Measurements from ENCODE around the gene INPP5A.

INPP5A gene

DNA sequence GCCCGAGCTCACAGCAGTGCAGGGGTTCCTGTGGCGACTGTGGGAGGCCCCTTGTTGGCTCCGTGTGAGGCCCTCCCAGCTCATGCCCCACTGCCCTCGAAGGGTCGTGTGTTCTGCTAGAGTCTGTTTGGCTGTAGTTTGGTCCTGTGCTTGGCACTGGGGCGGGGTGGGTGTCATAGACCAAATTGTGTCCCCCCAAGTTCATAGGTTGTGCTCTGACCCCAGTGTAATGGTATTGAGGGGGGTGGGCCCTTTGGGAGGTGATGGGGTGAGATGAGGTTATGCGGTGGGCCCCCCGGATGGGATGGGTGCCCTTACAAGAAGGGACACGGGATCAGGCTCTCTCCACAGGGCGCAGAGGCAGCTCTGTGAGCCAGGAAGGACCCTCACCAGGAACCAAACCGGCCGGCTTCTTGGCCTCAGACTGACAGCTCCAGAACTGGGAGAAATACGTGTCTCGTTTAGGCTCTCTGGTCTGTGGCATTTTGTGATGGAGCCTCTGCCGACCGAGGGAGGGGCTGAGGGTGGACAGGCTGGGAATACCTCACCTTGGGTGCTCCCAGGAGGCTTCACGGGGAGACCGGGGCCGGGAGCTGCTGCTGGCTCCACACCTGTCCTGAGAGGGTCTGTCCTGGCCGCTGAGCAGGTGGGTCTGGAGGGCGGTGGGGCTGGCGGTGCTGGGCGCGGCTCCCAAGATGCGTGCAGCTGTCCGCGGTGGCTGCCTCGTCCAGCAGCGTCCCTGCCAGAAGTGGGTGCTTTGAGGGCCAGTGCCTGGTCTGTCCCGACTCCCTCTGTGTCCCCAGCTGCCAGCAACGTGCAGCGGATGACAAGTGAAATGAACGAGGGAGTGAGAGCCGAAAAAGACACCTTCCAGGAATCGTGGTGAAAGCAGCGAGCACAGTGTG, 89.4 kb downstream of the INPP5A start:
- Histone ChIP-seq H3K27me3 (replicated peaks) (no peaks in the 10 kb centered on the region), H3K27ac (no peak overlapping the region), H3K4me3 (ENCODE audit: low read depth, low read length) (no peak overlapping the region), H3K36me3 (replicated peaks) (no peaks in the 10 kb centered on the region)
- in situ Hi-C loops (cut with HindIII; ENCODE audit: low pct_ligation_motif_present, low sequenced_read_pairs) = loop anchor here (10.0 kb wide), 1 partner anchor 162 kb away; no protein-coding TSS in a partner anchor
- TF ChIP-seq, protein P1, sequence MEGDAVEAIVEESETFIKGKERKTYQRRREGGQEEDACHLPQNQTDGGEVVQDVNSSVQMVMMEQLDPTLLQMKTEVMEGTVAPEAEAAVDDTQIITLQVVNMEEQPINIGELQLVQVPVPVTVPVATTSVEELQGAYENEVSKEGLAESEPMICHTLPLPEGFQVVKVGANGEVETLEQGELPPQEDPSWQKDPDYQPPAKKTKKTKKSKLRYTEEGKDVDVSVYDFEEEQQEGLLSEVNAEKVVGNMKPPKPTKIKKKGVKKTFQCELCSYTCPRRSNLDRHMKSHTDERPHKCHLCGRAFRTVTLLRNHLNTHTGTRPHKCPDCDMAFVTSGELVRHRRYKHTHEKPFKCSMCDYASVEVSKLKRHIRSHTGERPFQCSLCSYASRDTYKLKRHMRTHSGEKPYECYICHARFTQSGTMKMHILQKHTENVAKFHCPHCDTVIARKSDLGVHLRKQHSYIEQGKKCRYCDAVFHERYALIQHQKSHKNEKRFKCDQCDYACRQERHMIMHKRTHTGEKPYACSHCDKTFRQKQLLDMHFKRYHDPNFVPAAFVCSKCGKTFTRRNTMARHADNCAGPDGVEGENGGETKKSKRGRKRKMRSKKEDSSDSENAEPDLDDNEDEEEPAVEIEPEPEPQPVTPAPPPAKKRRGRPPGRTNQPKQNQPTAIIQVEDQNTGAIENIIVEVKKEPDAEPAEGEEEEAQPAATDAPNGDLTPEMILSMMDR (IDR thresholded peaks at IDR 0.05; ENCODE audit: low read depth, low read length, missing control alignments) = no peak
- DNase-seq = no peak

DNA sequence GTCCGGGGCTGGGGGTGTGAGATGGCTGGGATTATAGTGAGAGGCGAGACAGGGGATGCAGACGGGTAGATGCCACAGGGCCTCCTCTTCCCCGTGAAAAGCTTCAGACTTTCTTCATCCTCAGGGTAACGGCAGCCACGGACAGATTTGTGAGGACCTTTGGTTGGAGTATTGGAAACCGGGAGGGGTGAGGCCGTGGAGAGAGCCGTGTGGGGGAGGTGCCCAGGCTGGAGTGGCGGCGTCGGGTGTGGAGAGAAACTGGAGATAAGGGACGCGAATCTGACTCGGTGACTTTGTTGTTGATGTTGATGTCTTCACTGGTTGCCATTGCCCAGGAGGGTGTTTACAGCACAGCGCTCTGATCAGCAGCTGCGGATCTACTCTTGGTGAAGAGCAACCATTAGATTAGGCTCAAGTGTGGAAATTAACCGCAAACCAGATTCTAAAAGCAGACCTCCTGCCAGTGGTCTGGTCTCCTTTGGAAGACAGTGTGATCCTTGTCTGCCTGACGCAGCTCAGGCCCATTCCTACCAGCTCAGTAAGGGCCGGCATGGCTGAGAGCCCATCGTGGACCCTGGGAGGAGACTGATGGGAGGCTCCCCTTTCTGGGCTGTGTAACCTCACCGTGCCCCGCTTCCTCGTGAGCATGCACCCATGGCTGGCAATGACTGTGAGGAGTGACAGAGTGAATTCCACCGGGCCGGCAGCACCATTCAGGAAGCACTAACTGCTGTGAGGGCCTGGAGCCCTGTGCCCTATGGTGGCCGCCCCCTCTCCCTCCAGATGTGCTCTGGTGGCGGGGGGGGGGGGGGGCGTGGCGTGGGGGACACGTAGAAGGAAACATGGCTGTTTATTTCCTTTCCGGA, 90.3 kb downstream of the INPP5A start:
- no peaks in the 10 kb centered on the region for H3K36me3 ChIP-seq (replicated peaks)
- TF ChIP-seq, protein P1 (IDR thresholded peaks at IDR 0.05; ENCODE audit: low read depth, low read length, missing control alignments) = no peak
- in situ Hi-C loops (cut with HindIII; ENCODE audit: low pct_ligation_motif_present, low sequenced_read_pairs) = loop anchor here (10.0 kb wide), 1 partner anchor 163 kb away; no protein-coding TSS in a partner anchor
- H3K27me3 ChIP-seq (replicated peaks) = no peaks in the 10 kb centered on the region
- no peak overlapping the region for H3K27ac ChIP-seq
- DNase-seq = peak; percentile 26
- no peak overlapping the region for H3K4me3 ChIP-seq (ENCODE audit: low read depth, low read length)

DNA sequence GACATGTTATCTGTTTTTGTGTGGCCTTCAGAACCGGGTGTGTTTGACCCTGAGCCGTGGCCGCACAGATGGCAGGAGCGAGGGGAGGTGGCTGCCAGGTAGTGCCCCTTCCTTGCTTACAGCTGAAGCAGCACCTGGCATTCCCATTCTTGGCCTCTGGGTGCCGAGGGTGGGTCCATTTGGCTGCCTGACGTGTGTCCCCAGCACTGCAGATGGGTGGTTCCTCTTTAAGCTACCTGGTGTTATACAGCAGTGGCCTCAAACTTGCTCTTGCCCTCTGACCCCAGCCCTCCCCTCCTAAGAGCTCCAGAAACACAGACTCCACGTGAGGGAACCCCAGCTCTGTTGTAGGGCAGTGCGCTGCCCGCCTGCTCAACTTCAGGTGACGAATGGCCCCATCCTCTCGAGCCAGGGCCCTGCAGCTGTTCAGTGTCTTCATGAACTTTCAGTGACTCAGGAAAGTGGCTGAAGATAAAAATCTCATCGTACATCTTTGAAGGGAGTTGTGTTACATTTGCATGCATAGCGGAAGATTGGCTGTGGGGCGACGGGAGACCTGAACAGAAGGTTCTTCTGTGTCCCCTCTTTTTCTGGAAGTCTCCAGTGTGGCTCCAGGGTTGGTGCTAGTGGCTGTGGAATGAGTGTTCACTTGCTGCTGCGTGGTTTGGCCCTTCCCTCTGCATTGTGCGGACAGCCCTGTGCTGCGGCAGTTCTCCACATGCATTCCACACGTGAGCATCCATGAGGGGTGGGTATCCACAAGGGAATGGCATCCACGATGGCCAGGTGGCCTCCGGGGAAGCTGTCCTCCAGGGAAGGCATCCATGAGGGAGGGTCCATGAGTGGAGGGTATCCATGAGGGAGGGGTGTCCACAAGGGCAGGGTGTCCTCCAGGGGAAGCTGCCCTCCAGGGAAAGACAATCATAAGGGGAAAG, 91.6 kb downstream of the INPP5A start:
- Histone ChIP-seq H3K27ac (no peak overlapping the region), H3K27me3 (replicated peaks) (no peaks in the 10 kb centered on the region), H3K4me3 (ENCODE audit: low read depth, low read length) (no peak overlapping the region), H3K36me3 (replicated peaks) (no peaks in the 10 kb centered on the region)
- DNase-seq = no peak
- in situ Hi-C loops (cut with HindIII; ENCODE audit: low pct_ligation_motif_present, low sequenced_read_pairs) = loop anchor here (10.0 kb wide), 1 partner anchor 164 kb away; no protein-coding TSS in a partner anchor
- TF ChIP-seq, protein P1 (IDR thresholded peaks at IDR 0.05; ENCODE audit: low read depth, low read length, missing control alignments) = no peak

DNA sequence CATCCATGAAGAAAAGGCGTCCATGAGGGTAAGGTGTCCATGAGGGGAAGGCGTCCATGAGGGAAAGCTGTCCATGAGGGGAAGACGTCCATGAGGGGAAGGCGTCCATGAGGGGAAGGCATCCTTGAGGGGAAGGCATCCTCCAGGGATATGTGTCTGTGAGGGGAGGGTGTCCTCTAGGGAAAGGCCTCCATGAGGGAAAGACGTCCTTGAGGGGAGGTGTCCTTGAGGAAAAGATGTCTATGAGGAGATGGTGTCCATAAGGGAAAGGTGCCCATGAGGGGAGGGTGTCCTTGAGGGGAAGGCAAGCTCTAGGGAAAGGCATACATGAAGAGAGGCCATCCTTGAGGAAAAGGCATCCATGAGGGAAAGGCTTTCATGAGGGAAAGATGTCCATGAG, 92.6 kb downstream of the INPP5A start:
- Histone ChIP-seq H3K27ac (no peak overlapping the region), H3K4me3 (ENCODE audit: low read depth, low read length) (no peak overlapping the region), H3K36me3 (replicated peaks) (no peaks in the 10 kb centered on the region), H3K27me3 (replicated peaks) (no peaks in the 10 kb centered on the region)
- in situ Hi-C loops (cut with HindIII; ENCODE audit: low pct_ligation_motif_present, low sequenced_read_pairs) = no loop called here
- TF ChIP-seq, protein P1 (IDR thresholded peaks at IDR 0.05; ENCODE audit: low read depth, low read length, missing control alignments) = no peak
- no peak for DNase-seq

DNA sequence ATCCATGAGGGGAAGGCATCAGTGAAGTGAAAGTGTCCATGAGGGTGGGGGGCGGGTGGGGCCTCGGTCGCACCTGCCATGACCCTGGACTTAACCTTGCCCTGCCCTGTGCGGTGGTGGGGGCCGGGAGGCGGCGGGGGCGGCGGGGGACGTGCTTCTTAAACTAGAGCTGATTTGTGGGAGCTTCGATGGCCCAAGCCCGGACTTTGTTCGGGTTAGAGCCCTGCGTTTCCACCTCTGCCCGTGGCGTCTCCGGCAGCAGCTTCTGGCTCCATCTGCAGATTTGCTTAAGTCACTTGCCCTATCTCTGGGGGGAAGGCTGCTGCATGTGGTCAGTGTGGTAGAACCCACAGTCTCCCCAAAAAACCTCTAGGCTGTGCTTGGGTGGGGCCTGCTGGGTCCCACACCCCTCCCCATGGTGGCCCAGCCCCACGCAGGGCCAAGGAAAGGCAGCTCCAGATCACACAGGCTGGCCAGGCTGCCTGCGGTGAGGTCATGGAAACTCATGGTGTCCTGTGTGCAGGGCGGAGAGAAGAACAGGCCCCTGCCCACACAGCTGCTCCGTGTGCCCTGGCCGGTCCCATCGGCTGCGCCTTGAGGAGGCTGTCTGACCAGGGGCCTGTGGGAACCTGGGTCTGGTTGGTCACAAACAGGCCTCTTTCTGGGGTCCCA, 93.2 kb downstream of the INPP5A start:
- TF ChIP-seq, protein P1 (IDR thresholded peaks at IDR 0.05; ENCODE audit: low read depth, low read length, missing control alignments) = no peak
- Histone ChIP-seq H3K4me3 (ENCODE audit: low read depth, low read length) (no peak overlapping the region), H3K36me3 (replicated peaks) (no peaks in the 10 kb centered on the region), H3K27ac (no peak overlapping the region), H3K27me3 (replicated peaks) (no peaks in the 10 kb centered on the region)
- DNase-seq = no peak
- in situ Hi-C loops (cut with HindIII; ENCODE audit: low pct_ligation_motif_present, low sequenced_read_pairs) = no loop called here
